Hepatic stellate cell (primary cell): Measurements from ENCODE around the gene CALML3.
"Not testable (repeated sequence)": the region's sequence is repeated elsewhere in the genome, so short reads cannot be mapped to it uniquely, and the experiment has no call there.

Source experiments
- DNase-seq: peaks from one replicate; pipeline ENCODE4 v3.0.0; 2011; ENCODE audit warnings: low spot score

The CALML3 gene

GRCh38 chr10:5524641-5525560 is at the start of gene CALML3:
CALML3 (plus strand) TSS chr10:5524961; CDS start chr10:5525086, 125 bp downstream.
- DNase-seq, result no peak

- not testable (repeated sequence) for DNase-seq
Observed at GRCh38 chr10:5475088-5475487, 49.7 kb upstream of the CALML3 start.

GRCh38 chr10:5475974-5476807 is 48.6 kb upstream of the CALML3 start:
- DNase-seq, result not testable (repeated sequence)

GRCh38 chr10:5476918-5477525 is 47.7 kb upstream of the CALML3 start:
- DNase-seq, result no peak

- DNase-seq, result no peak
Observed at GRCh38 chr10:5477948-5478693, 46.6 kb upstream of the CALML3 start.

GRCh38 chr10:5478694-5479305 is 46.0 kb upstream of the CALML3 start:
- DNase-seq, result no peak

GRCh38 chr10:5479481-5480161 is 45.1 kb upstream of the CALML3 start:
- no peak for DNase-seq

GRCh38 chr10:5480162-5480941 is 44.4 kb upstream of the CALML3 start:
- DNase-seq, result no peak

GRCh38 chr10:5481121-5481520 is 43.6 kb upstream of the CALML3 start:
- DNase-seq, result no peak

GRCh38 chr10:5482016-5482415 is 42.7 kb upstream of the CALML3 start:
- DNase-seq, result no peak

GRCh38 chr10:5484205-5484604 is 40.6 kb upstream of the CALML3 start:
- no peak for DNase-seq

GRCh38 chr10:5485290-5485689 is 39.5 kb upstream of the CALML3 start:
- no peak for DNase-seq

- no peak for DNase-seq
Observed at GRCh38 chr10:5485948-5486852, 38.6 kb upstream of the CALML3 start.

- no peak for DNase-seq
Observed at GRCh38 chr10:5486853-5487235, 37.9 kb upstream of the CALML3 start.

- DNase-seq, result no peak
Observed at GRCh38 chr10:5488272-5489161, 36.2 kb upstream of the CALML3 start.

- no peak for DNase-seq
Observed at GRCh38 chr10:5490032-5490431, 34.7 kb upstream of the CALML3 start.

- no peak for DNase-seq
Observed at GRCh38 chr10:5490698-5491464, 33.9 kb upstream of the CALML3 start.
